GM12875 (cell line): Measurements from ENCODE around the gene BSG.
"Not testable (repeated sequence)": the region's sequence is repeated elsewhere in the genome, so short reads cannot be mapped to it uniquely, and the experiment has no call there.

ENCODE experiments used
- H3K4me3 ChIP-seq: one replicate; pipeline ENCODE4 v1.5.1; 2011; ENCODE audit warnings: low read depth, low read length, control low read depth
- CTCF ChIP-seq: IDR thresholded peaks from 2 replicates; pipeline ENCODE4 v1.5.1; 2011; ENCODE audit warnings: low read depth, mild to moderate bottlenecking, control low read depth, inconsistent platforms, low read length, moderate library complexity, borderline replicate concordance; ENCODE audit not compliant: insufficient read depth

BSG gene

GRCh38 chr19:595326-596262 lies 23.2 kb downstream of the BSG start:
- no peak for TF ChIP-seq CTCF

GRCh38 chr19:596263-596655 lies 23.9 kb downstream of the BSG start:
- TF ChIP-seq CTCF, result no peak
- no peak overlapping the region for H3K4me3 ChIP-seq

More at GRCh38 chr19:595326-596262, 23.2 kb downstream of the BSG start:
- no peak overlapping the region for H3K4me3 ChIP-seq

GRCh38 chr19:597406-598315 lies 25.3 kb downstream of the BSG start:
- no peak overlapping the region for H3K4me3 ChIP-seq
- TF ChIP-seq CTCF, result no peak

GRCh38 chr19:601310-601709 lies 28.9 kb downstream of the BSG start:
- no peak for TF ChIP-seq CTCF
- H3K4me3 ChIP-seq, result no peak overlapping the region

- TF ChIP-seq CTCF, result no peak
- H3K4me3 ChIP-seq, result no peak overlapping the region
Observed at GRCh38 chr19:601790-602189, 29.4 kb downstream of the BSG start.

- H3K4me3 ChIP-seq, result no peak overlapping the region
- no peak for TF ChIP-seq CTCF
Observed at GRCh38 chr19:602391-603301, 30.2 kb downstream of the BSG start.

GRCh38 chr19:603302-603639 lies 30.9 kb downstream of the BSG start:
- H3K4me3 ChIP-seq, result not testable (repeated sequence)

- not testable (repeated sequence) for H3K4me3 ChIP-seq
Observed at GRCh38 chr19:603779-604178, 31.4 kb downstream of the BSG start.
